ENCODE measurements around the gene CADPS2. TPM values are rescaled to one million over a fixed set of nuclear protein-coding genes. Genes with fewer than 3 reads are reported as not detected.

The CADPS2 gene
- total RNA-seq, 1 experiment from 2014 or later: 12.2 TPM

DNA sequence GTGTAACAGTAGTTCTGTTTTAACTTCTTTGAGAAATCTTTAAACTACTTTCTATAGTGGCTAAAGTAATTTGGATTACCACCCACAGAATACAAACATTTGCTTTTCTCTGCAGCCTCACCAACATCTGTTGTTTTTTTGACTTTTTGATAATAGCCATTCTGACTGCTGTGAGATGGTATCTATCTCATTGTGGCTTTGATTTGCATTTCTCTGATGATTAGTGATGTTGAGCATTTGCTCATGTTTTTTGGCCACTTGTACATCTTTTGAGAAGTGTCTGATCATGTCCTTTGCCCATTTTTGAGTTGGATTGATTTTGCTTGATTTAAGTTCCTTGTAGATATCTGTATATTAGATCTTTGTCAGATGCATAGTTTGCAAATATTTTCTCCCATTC lies 254.0 kb downstream of the CADPS2 start (continued):
- TF ChIP-seq, protein P1, sequence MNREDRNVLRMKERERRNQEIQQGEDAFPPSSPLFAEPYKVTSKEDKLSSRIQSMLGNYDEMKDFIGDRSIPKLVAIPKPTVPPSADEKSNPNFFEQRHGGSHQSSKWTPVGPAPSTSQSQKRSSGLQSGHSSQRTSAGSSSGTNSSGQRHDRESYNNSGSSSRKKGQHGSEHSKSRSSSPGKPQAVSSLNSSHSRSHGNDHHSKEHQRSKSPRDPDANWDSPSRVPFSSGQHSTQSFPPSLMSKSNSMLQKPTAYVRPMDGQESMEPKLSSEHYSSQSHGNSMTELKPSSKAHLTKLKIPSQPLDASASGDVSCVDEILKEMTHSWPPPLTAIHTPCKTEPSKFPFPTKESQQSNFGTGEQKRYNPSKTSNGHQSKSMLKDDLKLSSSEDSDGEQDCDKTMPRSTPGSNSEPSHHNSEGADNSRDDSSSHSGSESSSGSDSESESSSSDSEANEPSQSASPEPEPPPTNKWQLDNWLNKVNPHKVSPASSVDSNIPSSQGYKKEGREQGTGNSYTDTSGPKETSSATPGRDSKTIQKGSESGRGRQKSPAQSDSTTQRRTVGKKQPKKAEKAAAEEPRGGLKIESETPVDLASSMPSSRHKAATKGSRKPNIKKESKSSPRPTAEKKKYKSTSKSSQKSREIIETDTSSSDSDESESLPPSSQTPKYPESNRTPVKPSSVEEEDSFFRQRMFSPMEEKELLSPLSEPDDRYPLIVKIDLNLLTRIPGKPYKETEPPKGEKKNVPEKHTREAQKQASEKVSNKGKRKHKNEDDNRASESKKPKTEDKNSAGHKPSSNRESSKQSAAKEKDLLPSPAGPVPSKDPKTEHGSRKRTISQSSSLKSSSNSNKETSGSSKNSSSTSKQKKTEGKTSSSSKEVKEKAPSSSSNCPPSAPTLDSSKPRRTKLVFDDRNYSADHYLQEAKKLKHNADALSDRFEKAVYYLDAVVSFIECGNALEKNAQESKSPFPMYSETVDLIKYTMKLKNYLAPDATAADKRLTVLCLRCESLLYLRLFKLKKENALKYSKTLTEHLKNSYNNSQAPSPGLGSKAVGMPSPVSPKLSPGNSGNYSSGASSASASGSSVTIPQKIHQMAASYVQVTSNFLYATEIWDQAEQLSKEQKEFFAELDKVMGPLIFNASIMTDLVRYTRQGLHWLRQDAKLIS (CRISPR knock-in tag; IDR thresholded peaks at IDR 0.05; ENCODE audit: borderline replicate concordance): no peak

- no peak overlapping the region for H3K27ac Mint-ChIP-seq
- no peaks in the 10 kb centered on the region for H3K36me3 Mint-ChIP-seq
- H3K27me3 Mint-ChIP-seq (ENCODE audit: low read depth): no peaks in the 10 kb centered on the region
- no peak for TF ChIP-seq ZSCAN18 (CRISPR knock-in tag; IDR thresholded peaks at IDR 0.05)
- TF ChIP-seq TP53 (CRISPR knock-in tag; IDR thresholded peaks at IDR 0.05): no peak
- TF ChIP-seq, protein P2, sequence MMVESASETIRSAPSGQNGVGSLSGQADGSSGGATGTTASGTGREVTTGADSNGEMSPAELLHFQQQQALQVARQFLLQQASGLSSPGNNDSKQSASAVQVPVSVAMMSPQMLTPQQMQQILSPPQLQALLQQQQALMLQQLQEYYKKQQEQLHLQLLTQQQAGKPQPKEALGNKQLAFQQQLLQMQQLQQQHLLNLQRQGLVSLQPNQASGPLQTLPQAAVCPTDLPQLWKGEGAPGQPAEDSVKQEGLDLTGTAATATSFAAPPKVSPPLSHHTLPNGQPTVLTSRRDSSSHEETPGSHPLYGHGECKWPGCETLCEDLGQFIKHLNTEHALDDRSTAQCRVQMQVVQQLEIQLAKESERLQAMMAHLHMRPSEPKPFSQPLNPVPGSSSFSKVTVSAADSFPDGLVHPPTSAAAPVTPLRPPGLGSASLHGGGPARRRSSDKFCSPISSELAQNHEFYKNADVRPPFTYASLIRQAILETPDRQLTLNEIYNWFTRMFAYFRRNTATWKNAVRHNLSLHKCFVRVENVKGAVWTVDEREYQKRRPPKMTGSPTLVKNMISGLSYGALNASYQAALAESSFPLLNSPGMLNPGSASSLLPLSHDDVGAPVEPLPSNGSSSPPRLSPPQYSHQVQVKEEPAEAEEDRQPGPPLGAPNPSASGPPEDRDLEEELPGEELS (CRISPR knock-in tag; IDR thresholded peaks at IDR 0.05): no peak
- no peak for TF ChIP-seq NFE2L1 (CRISPR knock-in tag; IDR thresholded peaks at IDR 0.05)
- TF ChIP-seq NR3C1 (CRISPR knock-in tag; conservative IDR thresholded peaks at IDR 0.05; ENCODE audit: low read depth): no peak
- no peak for TF ChIP-seq E2F5 (CRISPR knock-in tag; IDR thresholded peaks at IDR 0.05)
- no peak for TF ChIP-seq OVOL2 (CRISPR knock-in tag; IDR thresholded peaks at IDR 0.05; ENCODE audit: borderline replicate concordance)
- no peak for TF ChIP-seq ATF1 (CRISPR knock-in tag; IDR thresholded peaks at IDR 0.05)
- TF ChIP-seq, protein P3, sequence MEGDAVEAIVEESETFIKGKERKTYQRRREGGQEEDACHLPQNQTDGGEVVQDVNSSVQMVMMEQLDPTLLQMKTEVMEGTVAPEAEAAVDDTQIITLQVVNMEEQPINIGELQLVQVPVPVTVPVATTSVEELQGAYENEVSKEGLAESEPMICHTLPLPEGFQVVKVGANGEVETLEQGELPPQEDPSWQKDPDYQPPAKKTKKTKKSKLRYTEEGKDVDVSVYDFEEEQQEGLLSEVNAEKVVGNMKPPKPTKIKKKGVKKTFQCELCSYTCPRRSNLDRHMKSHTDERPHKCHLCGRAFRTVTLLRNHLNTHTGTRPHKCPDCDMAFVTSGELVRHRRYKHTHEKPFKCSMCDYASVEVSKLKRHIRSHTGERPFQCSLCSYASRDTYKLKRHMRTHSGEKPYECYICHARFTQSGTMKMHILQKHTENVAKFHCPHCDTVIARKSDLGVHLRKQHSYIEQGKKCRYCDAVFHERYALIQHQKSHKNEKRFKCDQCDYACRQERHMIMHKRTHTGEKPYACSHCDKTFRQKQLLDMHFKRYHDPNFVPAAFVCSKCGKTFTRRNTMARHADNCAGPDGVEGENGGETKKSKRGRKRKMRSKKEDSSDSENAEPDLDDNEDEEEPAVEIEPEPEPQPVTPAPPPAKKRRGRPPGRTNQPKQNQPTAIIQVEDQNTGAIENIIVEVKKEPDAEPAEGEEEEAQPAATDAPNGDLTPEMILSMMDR (IDR thresholded peaks at IDR 0.05): no peak
- no peak for TF ChIP-seq ZNF396 (CRISPR knock-in tag; IDR thresholded peaks at IDR 0.05; ENCODE audit: borderline replicate concordance)
- no peak for TF ChIP-seq CREB1 (CRISPR knock-in tag; IDR thresholded peaks at IDR 0.05)
- H3K9me3 Mint-ChIP-seq: no peaks in the 10 kb centered on the region
- no peak overlapping the region for H3K4me3 Mint-ChIP-seq
- no peaks in the 10 kb centered on the region; the same call in 1 of the 2 replicates for H3K4me1 Mint-ChIP-seq
- POLR2A ChIA-PET: no interaction called here
- CTCF ChIA-PET: interaction anchor here (0.6 kb wide), 1 partner anchor 10 kb away, joined by 5 read pairs; no protein-coding TSS in a partner anchor
- ATAC-seq (no peak), DNase-seq (ENCODE audit: low spot score) (no peak)
Observed at GRCh38 chr7:122629412-122629953, 256.8 kb downstream of the CADPS2 start.

All from WTC11 (cell line).